Measurements from ENCODE around the gene EIF3I.

Gene EIF3I

DNA sequence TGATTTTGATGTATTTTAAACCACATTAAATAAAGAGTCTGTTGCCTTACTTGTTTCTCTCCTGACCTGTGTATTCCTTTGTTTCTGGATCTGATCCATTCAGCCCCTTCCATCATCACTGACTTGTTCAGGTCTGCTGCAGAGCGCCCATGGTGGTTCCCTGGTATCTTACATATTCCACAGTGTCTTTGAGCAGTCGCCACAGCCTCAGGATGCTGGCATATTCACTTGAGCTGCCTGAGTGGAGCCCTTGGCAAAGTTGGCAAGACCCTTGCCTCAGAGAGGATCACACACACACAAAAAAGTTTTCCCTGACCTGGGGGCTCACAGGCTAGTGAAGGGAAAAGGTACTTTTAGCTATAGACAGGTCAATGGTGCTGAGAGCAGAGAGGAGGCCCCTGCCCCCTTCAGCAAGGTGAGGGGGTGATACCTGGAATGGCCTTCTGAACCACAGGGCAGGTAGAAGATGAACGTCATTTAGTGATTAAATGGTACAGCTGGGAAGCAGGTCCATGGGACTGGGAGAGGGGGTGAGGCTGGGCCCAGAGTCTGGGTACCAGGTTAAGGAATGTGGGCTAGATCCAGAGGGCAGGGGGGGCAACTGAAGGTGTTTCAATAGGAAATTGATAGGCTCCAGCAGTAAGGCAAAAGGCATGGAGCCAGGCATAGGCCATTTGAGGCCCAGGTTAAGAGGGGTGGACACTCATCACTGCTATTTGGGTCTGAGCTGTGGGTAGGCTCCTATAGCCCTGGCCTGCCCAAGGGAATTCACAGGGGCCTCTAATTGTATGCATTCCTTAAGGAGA, 23.8 kb upstream of the EIF3I start:
- no peak for DNase-seq (ENCODE audit: low read depth in 1 of 2, low spot score in 1 of 2)

- DNase-seq (ENCODE audit: low read depth in 1 of 2, low spot score in 1 of 2) = no peak
Observed at GRCh38 chr1:32199043-32199716, 23.0 kb upstream of the EIF3I start.

- DNase-seq (ENCODE audit: low read depth in 1 of 2, low spot score in 1 of 2) = no peak
Observed at GRCh38 chr1:32199717-32200072, 22.5 kb upstream of the EIF3I start.

- peak in 1 of 2 donors; percentile 37 for DNase-seq (ENCODE audit: low read depth in 1 of 2, low spot score in 1 of 2)
Observed at GRCh38 chr1:32200226-32201010, 21.8 kb upstream of the EIF3I start, which contains the start of gene CCDC28B. CCDC28B (plus strand) TSS chr1:32200595; CDS start chr1:32201936, 1,341 bp downstream.

GRCh38 chr1:32201011-32201855, 21.0 kb upstream of the EIF3I start:
- DNase-seq (ENCODE audit: low read depth in 1 of 2, low spot score in 1 of 2) = peak; percentile 52 to 67

DNA sequence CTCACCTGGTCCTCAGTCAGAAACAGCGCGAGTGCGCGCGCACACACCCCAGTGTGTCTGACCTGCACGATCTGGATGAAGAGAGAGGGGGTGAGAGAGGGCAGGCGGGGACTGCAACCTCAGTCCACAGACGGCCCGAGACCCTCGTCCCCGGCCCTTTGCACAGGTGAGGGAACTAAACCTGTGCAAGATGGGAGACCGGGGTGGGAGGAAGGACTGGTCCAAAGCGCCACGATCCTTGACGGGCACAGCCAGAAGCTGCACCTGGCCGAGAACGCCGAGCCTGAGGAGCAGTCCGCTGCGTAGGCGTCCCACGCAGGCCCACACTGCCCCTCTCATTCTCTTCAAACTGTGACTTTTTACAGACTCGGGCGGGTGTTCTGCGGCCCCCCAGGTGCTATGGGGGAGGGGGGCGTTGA, 17.3 kb upstream of the EIF3I start:
- DNase-seq (ENCODE audit: low read depth in 1 of 2, low spot score in 1 of 2) = no peak

DNA sequence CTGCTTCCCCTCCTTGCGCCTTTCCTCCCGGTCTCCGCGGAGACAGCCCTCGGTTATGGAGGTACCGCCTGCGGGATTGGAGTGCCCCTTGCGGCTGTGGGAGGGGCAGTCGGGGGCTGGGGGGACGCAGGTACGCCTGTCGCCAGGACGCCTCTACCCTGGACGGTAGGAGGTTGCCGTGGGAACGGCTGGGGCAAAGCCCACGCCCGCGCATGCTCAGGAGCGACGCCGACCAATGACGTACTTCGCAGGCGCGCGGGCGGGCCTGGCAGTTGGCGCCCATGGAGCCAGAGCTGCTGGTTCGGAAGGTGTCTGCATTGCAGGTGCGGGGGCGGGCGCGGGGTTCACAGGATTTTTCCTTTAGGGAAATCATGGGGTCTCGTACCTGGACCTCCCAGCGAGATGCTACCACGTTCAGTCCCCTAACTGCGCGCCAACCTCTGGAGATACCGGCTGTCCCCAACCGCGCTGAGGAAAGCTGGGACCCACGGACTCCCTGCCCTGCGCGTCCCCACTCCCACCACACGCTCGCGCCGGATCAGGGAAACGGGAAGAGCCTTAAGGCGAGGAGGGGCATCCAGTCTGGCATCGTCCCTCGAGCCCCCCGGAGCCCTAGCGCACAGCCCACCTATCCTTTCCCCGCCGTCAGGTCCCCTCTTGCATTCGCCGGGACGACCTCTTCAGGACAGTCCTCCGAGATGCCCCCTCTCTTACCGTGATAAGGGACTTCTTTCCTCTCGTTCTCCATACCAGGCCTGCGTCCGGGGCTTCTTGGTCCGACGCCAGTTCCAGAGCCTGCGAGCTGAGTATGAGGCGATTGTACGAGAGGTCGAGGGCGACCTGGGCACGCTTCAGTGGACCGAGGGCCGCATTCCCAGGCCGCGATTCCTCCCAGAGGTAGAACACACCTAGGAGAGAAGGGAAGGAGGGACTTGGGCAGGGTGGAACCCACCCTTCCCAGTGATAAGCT, 16.5 kb upstream of the EIF3I start, which contains the start of gene IQCC:
Gene IQCC (plus strand): TSS at position 271 of the 970 bp plus-strand sequence. CDS start 11 bp downstream, at position 282.
- peak; percentile 68 to 76 for DNase-seq (ENCODE audit: low read depth in 1 of 2, low spot score in 1 of 2)

DNA sequence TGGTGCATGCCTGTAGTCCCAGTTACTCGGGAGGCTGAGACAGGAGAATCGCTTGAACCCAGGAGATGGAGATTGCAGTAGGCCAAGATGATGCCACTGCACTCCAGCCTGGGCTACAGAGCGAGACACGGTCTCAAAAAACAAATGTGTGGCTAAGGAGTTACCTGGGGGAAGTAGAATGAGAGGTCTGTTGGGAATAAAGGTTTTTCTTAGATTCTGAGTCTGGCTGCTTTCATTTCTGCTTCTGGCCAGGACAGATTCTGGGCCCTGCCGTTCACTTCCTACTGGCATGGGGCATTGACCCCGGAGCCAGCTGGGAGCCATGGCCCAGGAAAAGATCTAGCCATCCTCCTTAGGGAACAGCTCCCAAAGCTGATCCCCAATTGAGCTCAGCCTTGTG, 13.7 kb upstream of the EIF3I start:
- no peak for DNase-seq (ENCODE audit: low read depth in 1 of 2, low spot score in 1 of 2)

GRCh38 chr1:32208891-32209328, 13.3 kb upstream of the EIF3I start, which contains the start of gene DCDC2B:
DCDC2B (plus strand) TSS chr1:32209089; CDS start chr1:32209094, 5 bp downstream.
- DNase-seq (ENCODE audit: low read depth in 1 of 2, low spot score in 1 of 2) = no peak

DNA sequence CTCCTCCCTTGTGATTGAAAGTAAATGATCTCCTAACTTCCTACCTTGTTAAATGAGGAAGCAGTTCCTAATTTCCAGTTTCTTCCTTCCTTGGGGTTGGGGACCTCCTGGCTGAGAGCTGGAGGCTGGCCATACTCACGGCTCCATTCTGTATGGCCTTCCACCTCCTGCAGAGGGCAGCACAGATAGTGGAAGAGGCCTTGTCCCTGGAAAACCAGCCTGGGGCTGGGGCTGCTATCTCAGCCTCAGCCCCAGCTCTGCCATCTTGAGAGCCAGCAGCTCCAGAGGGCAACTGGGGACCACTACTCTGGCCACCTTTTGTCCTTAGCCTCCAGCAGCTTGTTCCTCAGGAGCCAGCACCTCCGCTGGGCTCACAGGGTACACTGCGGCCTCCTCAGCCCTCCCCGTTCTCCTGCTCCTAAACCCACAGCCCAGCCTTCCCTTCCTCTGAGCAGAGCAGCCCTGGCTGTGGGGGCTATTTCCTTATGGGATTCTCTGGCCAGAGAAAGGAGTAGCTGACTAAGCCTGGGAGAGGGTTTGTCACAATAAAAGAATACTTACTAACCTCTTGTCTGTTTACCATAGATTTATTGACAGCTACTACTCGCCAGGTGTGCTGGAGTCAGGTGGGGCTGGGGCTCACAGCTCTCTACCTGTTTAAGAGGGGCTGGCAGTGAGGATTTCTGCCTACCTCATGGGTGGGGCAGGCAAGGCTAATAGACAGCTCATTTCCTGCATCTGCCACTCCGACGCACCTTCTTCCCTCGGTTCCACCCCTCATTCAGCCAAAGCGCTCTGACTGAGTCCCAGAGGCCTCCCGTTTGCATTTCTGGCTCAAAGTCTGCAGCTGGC, 6.4 kb upstream of the EIF3I start:
- peak in 1 of 2 donors; percentile 39 for DNase-seq (ENCODE audit: low read depth in 1 of 2, low spot score in 1 of 2)

DNA sequence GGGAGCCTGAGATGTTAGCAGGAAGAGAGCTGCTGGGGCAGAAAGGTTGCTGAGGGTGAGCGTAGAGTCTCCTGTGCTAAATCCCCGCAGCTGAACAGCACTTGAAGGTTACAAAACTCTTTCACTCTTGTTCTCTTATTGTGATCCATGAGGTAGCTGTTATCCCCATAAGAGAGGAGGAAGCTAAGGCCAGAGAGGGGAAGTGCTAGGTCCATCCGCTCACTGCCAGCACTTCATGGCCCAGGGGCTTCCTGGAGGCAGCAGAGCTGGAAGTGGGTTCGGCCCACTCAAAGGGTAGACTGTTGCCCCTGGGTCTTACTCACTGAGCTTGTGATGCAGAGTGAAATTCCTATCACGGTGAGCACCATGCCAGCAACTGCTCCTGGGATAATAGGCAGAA, 5.6 kb upstream of the EIF3I start:
- DNase-seq (ENCODE audit: low read depth in 1 of 2, low spot score in 1 of 2) = no peak

DNA sequence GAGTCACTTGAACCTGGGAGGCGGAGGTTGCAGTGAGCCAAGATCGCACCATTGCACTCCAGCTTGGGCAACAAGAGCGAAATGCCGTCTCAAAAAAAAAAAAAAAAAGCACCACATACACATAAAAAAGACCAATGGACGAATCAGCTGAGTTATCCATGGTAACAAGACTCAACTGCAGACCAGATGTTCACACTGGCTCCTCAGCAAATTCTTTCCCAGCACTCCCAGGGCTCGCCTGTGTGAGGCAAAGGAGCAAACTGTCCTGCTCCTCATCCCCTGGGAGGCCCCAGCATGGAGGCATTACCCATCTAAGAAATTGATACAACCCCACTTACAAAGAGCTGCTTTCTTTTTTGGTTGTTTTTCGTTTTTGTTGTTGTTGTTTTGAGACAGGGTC, 3.2 kb upstream of the EIF3I start:
- no peak for DNase-seq (ENCODE audit: low read depth in 1 of 2, low spot score in 1 of 2)

- DNase-seq (ENCODE audit: low read depth in 1 of 2, low spot score in 1 of 2) = no peak
Observed at GRCh38 chr1:32220746-32221580, 1.2 kb upstream of the EIF3I start.

DNA sequence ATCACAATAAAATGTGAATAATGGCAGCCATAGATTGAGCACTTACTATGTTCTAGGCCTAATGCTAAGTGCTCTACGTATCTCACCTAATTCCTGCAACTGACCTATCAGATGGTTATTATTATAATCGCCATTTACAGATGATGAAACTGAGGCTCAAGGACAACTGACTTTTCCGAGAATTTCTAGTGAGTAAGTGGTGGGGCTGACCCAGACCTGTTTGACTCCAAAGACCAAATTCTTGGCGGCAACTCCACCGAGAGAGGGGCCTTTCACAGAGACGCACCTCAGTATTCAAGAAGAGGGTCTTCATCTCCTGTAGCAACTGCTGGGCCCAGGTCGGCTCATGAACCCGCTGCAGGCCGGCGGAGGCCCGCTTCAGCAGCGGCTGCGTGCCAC, 627 bp upstream of the EIF3I start:
- no peak for DNase-seq (ENCODE audit: low read depth in 1 of 2, low spot score in 1 of 2)

- DNase-seq (ENCODE audit: low read depth in 1 of 2, low spot score in 1 of 2) = no peak
Observed at GRCh38 chr1:32223683-32224082, 1.5 kb downstream of the EIF3I start.

DNA sequence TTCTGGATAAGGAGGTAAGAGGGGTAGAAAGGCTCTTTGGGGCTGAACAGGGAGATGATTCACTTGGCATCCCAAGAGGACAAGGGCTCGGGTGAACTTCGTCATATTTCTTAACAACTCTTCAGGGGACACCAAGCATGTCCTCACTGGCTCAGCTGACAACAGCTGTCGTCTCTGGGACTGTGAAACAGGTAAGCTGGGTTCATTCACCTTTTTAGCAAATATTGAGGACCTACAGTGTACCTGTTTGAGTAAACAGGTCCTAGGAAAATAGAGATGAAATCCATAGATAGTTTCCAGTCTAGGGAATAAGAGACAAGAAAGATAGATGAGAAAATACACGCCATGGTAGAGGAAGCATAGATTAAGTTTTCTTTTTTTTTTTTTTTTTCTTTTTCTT, 2.1 kb downstream of the EIF3I start:
- DNase-seq (ENCODE audit: low read depth in 1 of 2, low spot score in 1 of 2) = no peak

GRCh38 chr1:32228771-32229170, 6.6 kb downstream of the EIF3I start:
- DNase-seq (ENCODE audit: low read depth in 1 of 2, low spot score in 1 of 2) = no peak

Measured in stimulated activated CD4-positive, alpha-beta T cell treated with anti-CD3 and anti-CD28 coated beads, Interleukin-15, amount 100 ng/mL, for 1 hour (primary cell).